Measurements from ENCODE around the gene VCAN. TPM values are rescaled to one million over a fixed set of nuclear protein-coding genes. Genes with fewer than 3 reads are reported as not detected.

The VCAN gene
- total RNA-seq, 2 donors from 2014 or later, result 9.8 to 27.2 TPM

- Histone ChIP-seq H3K27ac (peak overlapping the region; percentile 49), H3K36me3 (no peaks in the 10 kb centered on the region), H3K4me3 (peak overlapping the region; percentile 29), H3K27me3 (peaks cover 57% of the 10 kb centered on the region), H3K9ac (ENCODE audit: low read depth in 2 of 2, low read length in 2 of 2) (peak overlapping the region in 1 of 2 donors; percentile 20), H3K4me1 (no peaks in the 10 kb centered on the region), H3K9me3 (no peaks in the 10 kb centered on the region)
- DNase-seq, result peak; percentile 74
- intact Hi-C loops (cut with DNase I), result no loop called here
- TF ChIP-seq CTCF (IDR thresholded peaks at IDR 0.05), result peak; percentile 59
These were observed 2.0 kb downstream of the VCAN start for GRCh38 chr5:83473346-83474160.

DNA sequence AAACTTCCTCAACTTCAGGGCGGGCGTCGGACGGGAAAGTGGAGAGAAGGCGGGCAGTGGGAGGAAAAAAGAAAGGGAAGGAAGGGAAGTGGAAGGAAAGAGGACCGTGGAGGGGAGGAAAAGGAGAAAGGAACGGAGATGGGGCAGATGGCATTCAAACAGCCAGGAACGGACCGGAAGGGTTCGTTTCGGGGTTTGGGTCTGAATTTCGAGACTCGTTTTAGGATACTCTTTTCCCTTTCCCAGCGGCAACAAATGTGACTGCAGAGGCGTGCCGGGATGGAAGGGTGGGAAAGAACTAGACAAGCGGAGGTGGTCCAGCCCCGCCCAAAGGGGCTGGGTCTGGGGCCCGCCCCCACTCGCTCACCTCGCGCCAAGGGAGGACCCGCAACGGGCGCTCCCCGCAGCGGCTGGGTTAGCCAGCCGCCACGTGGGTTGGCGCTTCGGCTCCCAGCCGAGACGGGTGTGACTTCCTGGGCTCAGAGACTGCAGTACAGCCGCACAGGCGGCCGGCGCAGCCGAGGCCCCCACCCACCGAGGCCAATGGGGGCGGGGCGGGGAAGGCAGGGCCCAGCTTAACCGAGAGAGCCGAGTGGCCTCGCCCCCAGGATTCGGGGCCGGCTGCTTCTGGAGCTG, 2.7 kb downstream of the VCAN start:
- DNase-seq, result peak; percentile 61
- no peaks in the 10 kb centered on the region for H3K4me1 ChIP-seq
- no peak for TF ChIP-seq CTCF (IDR thresholded peaks at IDR 0.05)
- H3K27ac ChIP-seq, result peak overlapping the region; percentile 11
- peak overlapping the region; percentile 29 for H3K4me3 ChIP-seq
- no peaks in the 10 kb centered on the region for H3K36me3 ChIP-seq
- H3K9ac ChIP-seq (ENCODE audit: low read depth in 2 of 2, low read length in 2 of 2), result peak overlapping the region; percentile 15 to 20
- H3K9me3 ChIP-seq, result no peaks in the 10 kb centered on the region
- intact Hi-C loops (cut with DNase I), result no loop called here
- peaks cover 57% of the 10 kb centered on the region for H3K27me3 ChIP-seq

DNA sequence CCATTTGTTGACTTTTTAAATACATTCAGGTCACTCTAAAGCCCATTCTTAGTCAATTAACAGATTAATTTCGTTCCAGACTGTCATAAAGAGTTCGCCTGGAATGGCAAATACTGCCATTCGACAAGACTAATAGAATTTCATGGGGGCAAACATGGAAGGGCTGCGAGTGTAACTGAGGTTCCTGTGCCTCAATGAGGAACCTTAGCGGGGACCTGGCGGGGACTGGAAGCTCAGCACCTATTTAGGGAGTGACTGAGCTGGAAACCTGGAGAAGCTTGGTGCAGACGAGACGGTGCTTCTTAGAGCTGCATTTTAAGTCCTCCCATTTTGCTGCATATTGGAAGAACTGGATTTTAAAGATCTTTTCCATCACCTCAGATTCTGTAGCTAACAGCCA, 3.4 kb downstream of the VCAN start:
- no peaks in the 10 kb centered on the region for H3K36me3 ChIP-seq
- H3K4me1 ChIP-seq, result no peaks in the 10 kb centered on the region
- no peak overlapping the region for H3K9ac ChIP-seq (ENCODE audit: low read depth in 2 of 2, low read length in 2 of 2)
- DNase-seq, result no peak
- TF ChIP-seq CTCF (IDR thresholded peaks at IDR 0.05), result no peak
- H3K4me3 ChIP-seq, result peak overlapping the region; percentile 29
- H3K9me3 ChIP-seq, result no peaks in the 10 kb centered on the region
- peaks cover 57% of the 10 kb centered on the region for H3K27me3 ChIP-seq
- intact Hi-C loops (cut with DNase I), result no loop called here
- peak overlapping the region; percentile 11 for H3K27ac ChIP-seq

DNA sequence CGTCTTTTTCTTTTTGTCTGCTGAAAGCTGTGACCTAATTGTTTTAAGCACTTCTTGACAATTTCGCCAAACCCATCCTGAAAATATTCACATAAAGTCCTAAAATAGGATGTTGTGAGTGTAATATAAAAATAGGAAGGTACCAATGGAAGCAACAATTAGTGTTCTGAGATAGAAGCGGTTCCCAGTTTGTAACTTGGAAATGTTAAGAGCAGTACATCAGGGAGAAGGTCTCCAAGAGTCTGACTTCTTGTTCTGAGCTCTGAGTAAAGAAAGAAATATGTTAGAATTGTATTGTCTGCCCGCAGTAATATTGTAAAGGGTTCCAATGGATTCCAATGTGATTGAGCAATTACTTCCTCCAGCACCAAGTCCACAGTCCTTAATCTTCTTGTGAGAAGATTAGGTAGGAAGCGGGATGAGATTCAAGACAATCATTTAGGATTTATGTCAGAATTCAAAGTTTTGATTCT, 3.9 kb downstream of the VCAN start:
- Histone ChIP-seq H3K9ac (ENCODE audit: low read depth in 2 of 2, low read length in 2 of 2) (no peak overlapping the region), H3K9me3 (no peaks in the 10 kb centered on the region), H3K4me1 (no peaks in the 10 kb centered on the region), H3K27ac (peak overlapping the region; percentile 11), H3K27me3 (peaks cover 52% of the 10 kb centered on the region), H3K4me3 (no peak overlapping the region), H3K36me3 (no peaks in the 10 kb centered on the region)
- no peak for DNase-seq
- TF ChIP-seq CTCF (IDR thresholded peaks at IDR 0.05), result no peak
- intact Hi-C loops (cut with DNase I), result no loop called here

GRCh38 chr5:83475935-83476814, 4.6 kb downstream of the VCAN start:
- no peaks in the 10 kb centered on the region for H3K4me1 ChIP-seq
- H3K36me3 ChIP-seq, result no peaks in the 10 kb centered on the region
- no peaks in the 10 kb centered on the region for H3K9me3 ChIP-seq
- no peak overlapping the region for H3K4me3 ChIP-seq
- intact Hi-C loops (cut with DNase I), result no loop called here
- no peak overlapping the region for H3K9ac ChIP-seq (ENCODE audit: low read depth in 2 of 2, low read length in 2 of 2)
- H3K27ac ChIP-seq, result no peak overlapping the region
- peaks cover 45% of the 10 kb centered on the region for H3K27me3 ChIP-seq
- no peak for DNase-seq
- TF ChIP-seq CTCF (IDR thresholded peaks at IDR 0.05), result no peak

All from colonic mucosa (tissue), 4 donors.